ENCODE data around the gene CANX.
A peak's percentile ranks its signal among the peaks of the same experiment; 100 is the strongest.
"Not testable (repeated sequence)": the region's sequence is repeated elsewhere in the genome, so short reads cannot be mapped to it uniquely, and the experiment has no call there.

The CANX gene

GRCh38 chr5:179698935-179699615 lies at the start of gene CANX:
TSS of gene CANX (plus strand) at chr5:179698967. CDS start at chr5:179705682, 6,715 bp downstream.
- DNase-seq = peak; percentile 19

GRCh38 chr5:179649166-179649703 lies 49.5 kb upstream of the CANX start:
- DNase-seq = not testable (repeated sequence)

- DNase-seq = not testable (repeated sequence)
Observed at GRCh38 chr5:179650245-179650644, 48.5 kb upstream of the CANX start.

DNA sequence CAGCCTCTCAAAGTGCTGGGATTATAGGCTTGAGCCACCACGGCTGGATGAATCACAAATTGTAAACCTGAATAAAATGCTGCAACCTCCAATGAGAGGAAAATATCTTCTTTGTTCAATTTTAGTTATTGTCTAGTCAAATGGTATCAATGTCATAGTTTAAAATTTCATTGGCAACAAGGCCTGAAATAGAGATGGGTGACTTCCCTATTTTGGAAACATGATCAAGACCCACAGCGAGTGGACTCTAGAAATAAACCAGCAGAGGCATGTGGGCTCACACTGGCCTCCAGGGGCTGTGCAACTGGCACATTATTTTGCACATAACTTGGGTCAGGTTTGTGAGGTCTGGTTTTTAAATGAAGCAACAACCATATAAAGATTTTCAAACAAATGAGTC lies 45.6 kb upstream of the CANX start:
- not testable (repeated sequence) for DNase-seq

GRCh38 chr5:179657302-179658178 lies 41.2 kb upstream of the CANX start:
- DNase-seq = not testable (repeated sequence)

DNA sequence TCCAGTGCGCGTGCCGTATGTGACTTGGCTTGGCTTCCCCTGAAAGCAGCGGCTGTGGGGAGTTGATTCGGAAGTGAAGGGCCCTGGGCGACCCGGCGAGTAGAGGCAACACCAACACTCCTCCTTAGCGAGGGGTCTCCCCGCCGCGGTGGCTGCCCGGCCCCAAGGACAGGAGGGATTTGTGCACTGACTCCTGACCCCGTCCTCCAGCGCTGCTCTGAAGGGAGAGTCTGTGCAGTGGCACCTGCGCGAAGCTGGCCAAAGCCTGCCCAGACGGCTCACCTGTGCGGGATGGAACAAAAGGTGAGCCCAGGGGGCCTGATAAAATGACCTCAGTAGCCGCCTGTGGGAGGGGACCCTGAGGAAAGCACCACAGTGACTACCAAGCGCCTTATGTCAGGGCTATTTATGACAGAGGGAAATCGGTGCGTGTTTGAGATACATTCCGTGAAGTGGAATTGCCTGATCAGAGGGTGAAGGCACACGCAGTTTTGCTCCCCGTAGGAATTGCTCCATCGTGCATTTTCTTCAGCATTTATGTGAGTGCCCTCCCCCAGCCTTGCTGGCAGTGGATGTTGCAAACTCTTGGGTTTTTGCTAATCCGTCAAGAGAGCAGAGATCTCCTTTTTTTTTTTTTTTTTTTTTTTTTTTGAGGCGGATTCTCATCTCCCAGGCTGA lies 40.4 kb upstream of the CANX start:
- DNase-seq = not testable (repeated sequence)

GRCh38 chr5:179661647-179662046 lies 37.1 kb upstream of the CANX start:
- DNase-seq = not testable (repeated sequence)

- DNase-seq = no peak
Observed at GRCh38 chr5:179668391-179668790, 30.4 kb upstream of the CANX start.

DNA sequence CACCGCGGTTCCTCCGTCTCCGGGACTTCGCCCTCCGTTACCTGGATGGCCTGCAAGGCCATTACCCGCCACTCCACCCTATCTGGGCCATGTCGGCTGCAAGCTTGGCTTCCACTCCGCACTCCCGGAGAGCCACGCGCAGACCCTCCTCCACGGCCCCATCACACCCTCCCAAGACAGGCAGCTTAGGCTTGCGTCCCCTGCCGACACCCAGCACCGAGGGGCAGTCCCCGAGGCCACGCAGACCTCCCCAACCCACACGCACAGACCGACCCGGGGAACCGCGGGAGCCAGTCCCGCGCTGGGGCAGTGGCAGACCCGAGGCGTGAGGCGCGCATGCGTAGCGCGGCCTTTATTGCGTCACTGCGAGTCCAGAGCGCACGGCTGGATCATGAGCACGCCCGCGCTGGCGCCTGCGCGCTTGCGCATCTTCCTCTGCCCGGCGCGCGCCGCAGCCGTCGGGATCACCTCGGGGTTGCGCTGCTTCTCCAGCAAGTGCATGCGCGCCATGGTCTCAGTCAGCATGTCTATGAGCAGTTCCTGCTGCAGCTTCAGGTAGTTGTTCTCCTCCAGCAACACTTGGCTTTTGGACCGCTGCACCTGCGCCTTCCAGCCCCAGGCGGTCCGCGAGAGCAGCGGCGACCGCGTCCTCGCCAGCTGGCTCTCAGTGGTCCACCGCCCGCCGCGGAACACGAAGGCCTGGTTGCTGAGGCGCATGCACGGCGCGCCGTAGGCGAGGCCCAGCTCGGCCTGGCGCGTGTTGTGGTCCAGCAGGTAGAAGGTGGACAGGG lies 20.3 kb upstream of the CANX start:
- DNase-seq = peak; percentile 93

GRCh38 chr5:179679014-179679674 lies 19.6 kb upstream of the CANX start:
- DNase-seq = no peak

DNA sequence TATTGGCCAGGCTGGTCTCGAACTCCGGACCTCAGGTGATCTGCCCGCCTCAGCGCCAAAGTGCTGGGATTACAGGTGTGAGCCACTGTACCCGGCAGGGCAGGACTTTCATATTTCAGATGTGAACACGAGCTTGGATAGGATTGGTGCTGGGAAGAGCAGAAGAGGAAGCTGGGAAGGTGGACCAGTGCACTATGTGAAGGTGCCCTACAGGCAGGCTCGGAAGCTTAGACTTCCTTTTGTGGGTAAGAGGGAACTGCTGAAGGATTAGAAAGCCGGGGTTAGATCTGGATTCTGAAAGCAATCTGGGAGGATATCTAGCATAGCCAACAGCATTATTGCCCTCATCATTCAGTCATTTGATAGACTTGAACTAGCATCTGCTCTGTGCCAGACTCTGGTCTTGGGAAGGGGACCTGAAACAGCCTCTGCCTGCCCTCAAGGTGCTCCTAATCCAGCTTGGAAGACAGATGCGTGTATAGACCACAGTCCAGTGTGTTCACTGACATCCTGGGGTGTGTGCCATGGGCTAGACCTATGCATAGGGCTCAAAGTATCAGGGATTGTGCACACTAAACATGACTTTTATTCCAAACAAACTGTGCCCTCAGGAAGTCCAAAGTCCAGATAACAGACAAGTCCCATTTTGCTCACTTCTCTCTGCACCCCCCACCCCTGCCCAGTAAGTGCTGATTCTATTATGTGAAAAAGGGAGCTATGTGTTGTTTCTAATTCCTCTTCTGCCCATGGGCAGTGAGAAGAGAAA lies 18.6 kb upstream of the CANX start:
- DNase-seq = no peak

- DNase-seq = peak; percentile 53
Observed at GRCh38 chr5:179680780-179681401, 17.9 kb upstream of the CANX start, which contains the start of gene CBY3. TSS of gene CBY3 (minus strand) at chr5:179681034. CDS start at chr5:179680918, 116 bp downstream.

DNA sequence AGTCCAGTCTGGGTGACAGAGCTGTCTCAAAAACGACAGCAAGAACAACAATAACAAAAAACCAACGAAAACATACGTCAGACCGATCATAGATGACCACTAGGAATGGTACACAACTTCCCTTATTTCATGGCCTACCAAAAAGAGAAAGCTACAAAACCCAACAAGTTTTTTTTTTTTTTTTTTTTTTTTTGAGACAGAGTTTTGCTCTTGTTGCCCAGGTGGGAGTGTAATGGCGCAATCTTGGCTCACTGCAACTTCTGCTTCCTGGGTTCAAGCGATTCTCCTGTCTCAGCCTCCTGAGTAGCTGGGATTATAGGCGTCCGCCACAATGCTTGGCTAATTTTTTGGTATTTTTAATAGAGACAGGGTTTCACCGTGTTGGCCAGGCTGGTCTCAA lies 9.6 kb upstream of the CANX start:
- DNase-seq = not testable (repeated sequence)

DNA sequence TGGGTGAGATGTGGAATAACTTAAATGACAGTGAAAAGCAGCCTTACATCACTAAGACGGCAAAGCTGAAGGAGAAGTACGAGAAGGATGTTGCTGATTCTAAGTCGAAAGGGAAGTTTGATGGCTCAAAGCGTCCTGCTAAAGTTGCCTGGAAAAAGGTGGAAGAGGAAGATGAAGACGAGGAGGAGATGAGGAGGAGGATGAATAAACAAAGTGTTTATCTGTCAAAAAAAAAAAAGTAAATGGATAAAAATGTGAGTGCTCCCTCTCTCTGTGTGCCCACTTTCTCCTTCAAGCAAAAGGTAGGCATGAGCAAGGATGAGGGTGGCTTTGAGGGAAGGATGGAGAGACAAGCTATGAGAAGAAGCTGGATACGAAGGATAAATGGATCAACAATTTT lies 4.2 kb upstream of the CANX start:
- no peak for DNase-seq

- no peak for DNase-seq
Observed at GRCh38 chr5:179696603-179697002, 2.2 kb upstream of the CANX start.

- no peak for DNase-seq
Observed at GRCh38 chr5:179697108-179697507, 1.7 kb upstream of the CANX start.

DNA sequence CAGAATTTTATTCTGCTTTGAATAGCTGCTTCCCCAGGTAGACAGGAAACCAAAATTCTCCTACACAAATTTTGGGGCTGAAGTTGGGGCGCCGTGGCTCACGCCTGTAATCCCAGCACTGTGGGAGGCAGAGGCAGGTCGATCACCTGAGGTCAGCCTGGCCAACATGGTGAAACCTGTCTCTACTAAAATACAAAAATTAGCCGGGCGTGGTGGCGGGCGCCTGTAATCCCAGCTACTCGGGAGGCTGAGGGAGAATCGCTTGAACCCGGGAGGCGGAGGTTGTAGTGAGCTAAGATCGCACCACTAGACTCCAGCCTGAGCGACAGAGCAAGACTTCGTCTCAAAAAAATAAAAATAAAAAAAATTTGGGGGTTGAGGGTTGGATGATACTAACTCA lies 1.2 kb upstream of the CANX start:
- not testable (repeated sequence) for DNase-seq

DNA sequence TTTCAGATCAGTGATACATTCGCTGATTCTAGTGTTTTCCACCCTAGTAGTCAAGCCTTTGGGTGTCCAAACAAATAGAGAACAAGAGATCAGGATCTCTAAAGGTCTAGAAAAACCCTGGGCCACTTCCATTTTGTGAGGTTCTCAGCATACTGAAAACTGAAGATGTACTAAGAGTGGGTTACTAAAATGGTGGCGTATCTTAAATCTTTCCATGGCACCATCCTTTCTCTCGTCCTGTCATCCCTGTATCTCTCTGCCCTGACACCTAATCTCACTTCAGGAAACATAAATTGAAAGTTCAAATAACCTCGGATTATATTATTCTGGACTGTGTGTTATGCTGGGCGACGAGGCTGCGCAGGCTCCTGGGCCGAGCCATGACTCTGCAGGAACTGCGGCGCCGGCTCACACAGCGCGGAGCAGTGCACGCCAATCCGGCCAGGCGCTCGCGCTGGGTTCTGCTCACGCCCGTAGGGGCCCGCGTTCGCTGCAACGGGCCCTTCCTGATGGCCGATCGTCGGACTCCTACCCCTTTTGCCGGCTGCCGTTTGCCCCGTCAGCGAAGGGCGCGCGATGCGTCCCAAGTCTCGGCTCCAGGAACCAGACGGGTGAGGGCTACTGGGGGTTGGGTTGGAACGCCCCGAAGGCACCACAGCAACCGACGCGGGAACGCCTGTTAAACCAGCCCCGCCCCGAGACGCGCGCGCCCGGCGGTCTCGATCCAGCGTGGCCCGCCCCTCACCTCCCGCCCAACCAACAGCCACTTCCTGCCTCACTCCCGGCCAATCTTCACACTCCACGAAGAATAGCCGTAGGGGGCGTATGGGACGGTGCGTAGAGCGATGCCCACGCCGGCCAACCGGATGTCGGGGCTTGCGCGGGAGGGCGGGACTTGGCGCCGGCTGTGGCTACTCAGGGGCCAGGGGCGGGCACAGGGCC lies 503 bp upstream of the CANX start:
- DNase-seq = peak; percentile 97

GRCh38 chr5:179699616-179700237 lies 960 bp downstream of the CANX start:
- peak; percentile 31 for DNase-seq
